HG02973 (cell line): ENCODE measurements around the gene CHN2.

ENCODE experiments used
- ATAC-seq: cut with Tn5 transposase; IDR thresholded peaks from one replicate; pipeline ENCODE4 v1.9.1; 2021; ENCODE audit warnings: moderate library complexity; ENCODE audit not compliant: unreplicated experiment

CHN2 gene

DNA sequence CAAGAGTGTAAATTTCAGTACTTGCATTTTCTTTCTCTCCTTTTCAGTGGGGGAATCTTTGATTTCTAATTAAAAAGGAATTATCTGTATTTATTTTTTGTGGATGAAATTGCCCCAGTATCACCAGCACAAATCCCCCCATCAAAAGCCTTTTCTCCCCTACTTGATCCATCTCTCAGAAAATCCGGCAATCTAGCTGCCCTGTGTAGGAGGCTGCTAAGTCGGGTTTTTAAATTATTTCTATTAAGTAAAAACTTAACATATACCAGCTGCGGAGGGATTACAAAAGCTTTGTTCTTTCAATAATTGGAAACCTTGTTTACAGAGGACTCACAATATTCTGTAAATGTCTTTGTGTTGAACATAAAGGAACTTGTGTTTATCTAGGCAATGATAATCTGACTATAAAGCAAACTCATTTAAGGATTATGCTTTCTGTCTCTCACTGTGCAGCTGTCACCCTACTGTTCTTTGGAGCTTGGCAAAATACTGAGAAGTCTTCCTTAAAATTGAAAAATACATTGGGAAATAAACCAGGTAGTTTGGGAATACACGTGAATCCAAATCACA, 191.7 kb downstream of the CHN2 start:
- ATAC-seq, result no peak

DNA sequence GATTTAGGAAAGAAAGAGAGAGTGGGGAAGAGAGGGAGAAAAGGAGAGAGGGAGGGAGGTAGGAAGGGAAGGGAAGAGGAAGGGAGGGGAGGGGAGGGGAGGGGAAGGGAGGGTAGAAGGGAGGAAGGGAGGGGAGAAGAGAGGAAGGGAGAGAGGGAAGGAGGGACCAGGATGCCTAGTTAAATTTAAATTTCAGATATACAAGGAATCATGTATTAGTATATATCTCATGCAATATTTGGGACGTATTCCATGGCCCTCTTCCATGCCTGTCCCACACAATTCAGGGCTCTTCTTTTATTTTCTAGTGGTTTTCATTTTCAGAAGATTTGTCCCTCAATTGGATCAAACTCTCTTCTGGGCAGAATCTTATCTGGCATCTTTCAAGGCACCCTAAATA, 196.7 kb downstream of the CHN2 start:
- ATAC-seq, result no peak

- ATAC-seq, result no peak
Observed at GRCh38 chr7:29394321-29394720, 199.7 kb downstream of the CHN2 start.

DNA sequence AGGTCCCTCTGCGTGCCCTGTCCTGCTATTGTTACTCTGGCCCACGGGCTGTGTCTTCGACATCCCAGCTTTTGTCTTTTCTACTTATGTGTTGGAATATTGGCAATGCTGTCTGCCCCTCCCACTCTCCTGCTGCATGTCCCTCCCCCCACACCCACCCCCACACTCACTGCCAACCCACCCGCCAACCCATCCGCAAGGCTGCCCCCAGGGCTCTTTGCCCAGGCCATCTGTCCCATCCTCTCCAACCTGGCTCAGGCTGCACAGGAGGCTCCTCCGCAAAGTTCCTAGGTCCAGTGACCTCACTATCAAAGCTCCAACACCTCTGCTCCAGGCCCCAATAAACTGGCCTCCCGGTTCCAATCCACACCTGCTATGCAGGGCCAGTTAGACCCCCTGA, 202.0 kb downstream of the CHN2 start:
- ATAC-seq, result no peak

GRCh38 chr7:29397398-29397797, 202.8 kb downstream of the CHN2 start:
- ATAC-seq, result no peak

- no peak for ATAC-seq
Observed at GRCh38 chr7:29398011-29398410, 203.4 kb downstream of the CHN2 start.

DNA sequence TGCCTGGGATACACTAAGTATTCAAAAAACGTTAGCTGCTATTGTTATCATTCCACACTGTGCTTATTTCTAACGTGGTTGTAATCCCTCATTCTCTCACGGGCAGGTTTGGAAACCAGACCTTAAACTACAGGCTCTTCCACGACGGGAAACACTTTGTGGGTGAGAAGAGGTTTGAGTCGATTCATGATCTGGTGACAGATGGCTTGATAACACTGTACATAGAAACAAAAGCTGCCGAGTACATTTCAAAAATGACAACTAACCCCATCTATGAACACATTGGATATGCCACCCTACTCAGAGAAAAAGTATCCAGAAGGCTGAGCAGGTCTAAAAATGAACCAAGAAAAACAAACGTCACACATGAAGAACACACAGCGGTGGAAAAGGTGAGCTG, 205.9 kb downstream of the CHN2 start:
- no peak for ATAC-seq

DNA sequence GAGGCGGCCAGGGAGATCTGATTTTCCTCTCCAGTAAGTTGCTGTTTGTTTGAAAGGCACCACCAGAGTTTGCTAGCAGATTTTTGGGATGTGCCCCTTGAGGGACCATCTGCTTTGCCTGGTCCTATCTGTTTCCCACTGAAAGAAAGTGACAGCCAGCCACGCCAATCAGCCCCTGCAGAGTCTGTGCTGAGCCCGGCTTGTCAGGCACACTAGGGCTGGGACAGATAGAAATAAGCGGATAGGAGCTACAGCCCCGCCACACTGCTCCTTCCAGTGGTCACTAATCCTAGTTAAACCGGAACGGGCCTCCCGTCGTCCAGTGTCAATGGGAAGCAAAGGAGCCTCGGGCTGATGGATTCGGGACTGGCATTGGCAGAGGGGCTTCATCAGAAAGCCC, 207.2 kb downstream of the CHN2 start:
- no peak for ATAC-seq

- ATAC-seq, result no peak
Observed at GRCh38 chr7:29405891-29406290, 211.3 kb downstream of the CHN2 start.

GRCh38 chr7:29406366-29406765, 211.8 kb downstream of the CHN2 start:
- no peak for ATAC-seq

DNA sequence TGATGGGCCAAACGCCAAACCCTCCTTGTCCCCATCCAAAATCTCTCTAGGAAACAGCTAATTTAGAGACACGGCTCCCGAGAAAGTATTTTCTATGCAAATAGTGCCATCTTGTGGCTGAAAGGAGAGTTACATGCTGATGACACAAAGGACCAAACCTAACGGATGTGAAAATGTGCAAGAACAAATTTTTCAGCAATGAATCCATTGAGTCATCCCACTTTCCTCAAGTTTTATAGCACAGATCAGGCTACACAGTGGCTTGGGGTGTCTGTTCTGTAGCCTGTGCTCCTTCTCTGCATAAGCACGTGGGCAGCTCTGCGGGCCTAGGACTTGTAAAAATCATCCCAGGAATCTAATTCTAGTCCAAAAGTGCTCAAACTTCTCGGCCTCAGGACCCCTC, 214.3 kb downstream of the CHN2 start:
- peak; percentile 54 for ATAC-seq

GRCh38 chr7:29410996-29411395, 216.4 kb downstream of the CHN2 start:
- no peak for ATAC-seq

DNA sequence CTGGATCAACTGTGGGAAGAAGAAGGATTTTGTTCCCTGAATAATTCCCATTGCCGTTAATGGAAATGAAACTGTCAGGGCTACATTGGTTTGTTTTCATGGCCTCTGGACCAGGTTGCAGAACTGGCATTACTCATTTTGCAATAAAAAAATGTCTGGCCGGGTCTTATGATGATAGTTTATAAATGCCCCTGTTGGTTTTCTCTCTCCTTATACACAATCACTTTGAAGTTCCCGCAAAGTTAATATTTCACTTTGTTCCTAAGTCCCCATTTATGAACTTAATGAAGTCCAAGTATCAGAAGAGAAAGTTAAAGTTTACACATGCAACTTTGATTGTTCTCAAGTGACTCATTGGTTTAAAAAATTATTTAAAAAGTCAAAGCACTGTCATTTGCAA, 218.3 kb downstream of the CHN2 start:
- ATAC-seq, result no peak

GRCh38 chr7:29413626-29414136, 219.1 kb downstream of the CHN2 start:
- no peak for ATAC-seq

DNA sequence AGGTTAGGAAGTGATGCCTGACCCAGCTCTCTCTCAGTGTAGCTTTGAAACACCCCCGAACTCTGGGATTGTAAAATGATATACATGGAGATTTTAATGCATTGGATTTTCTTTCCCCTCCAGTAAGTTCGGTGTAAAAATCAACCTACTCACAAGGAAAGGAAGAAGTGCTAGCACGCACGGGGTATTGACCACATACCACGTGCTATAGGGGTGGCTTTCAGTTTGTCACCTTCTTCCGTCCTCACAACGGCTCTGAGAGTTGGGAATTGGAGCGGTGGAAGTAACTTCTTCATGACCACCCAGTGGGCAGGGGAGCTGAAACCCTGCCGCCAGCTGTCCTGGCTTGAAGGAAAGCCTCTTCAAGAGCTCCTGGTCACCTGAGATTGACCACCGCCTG, 219.6 kb downstream of the CHN2 start:
- ATAC-seq, result no peak

- ATAC-seq, result no peak
Observed at GRCh38 chr7:29415215-29415614, 220.6 kb downstream of the CHN2 start.

GRCh38 chr7:29416276-29416937, 221.8 kb downstream of the CHN2 start:
- ATAC-seq, result no peak

- ATAC-seq, result no peak
Observed at GRCh38 chr7:29416938-29417305, 222.3 kb downstream of the CHN2 start.

- ATAC-seq, result no peak
Observed at GRCh38 chr7:29418056-29418455, 223.5 kb downstream of the CHN2 start.

DNA sequence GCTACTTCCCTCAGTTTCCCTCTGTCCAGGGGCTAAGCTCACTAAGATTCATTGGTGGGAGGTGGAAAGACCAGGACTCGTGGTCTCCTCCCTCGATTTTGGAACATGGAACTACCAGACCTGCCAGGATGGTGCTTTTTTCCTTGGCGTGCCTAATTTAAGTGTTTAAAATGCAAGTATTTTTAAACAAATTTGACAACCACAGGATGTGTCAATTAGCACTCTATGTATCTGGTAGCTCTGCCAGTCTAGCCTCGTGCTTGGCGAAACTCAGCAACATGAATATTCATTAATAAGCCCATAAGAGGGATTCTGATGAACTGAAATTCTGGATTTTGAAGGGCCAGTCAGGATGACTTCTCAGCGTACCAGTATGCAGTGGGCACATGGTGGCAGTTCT, 224.1 kb downstream of the CHN2 start:
- no peak for ATAC-seq

GRCh38 chr7:29420011-29420410, 225.4 kb downstream of the CHN2 start:
- no peak for ATAC-seq

- no peak for ATAC-seq
Observed at GRCh38 chr7:29421010-29421956, 226.7 kb downstream of the CHN2 start.
